Measurements from ENCODE around the gene SIGLEC9.
"Not testable (repeated sequence)": the region's sequence is repeated elsewhere in the genome, so short reads cannot be mapped to it uniquely, and the experiment has no call there.

Gene SIGLEC9

GRCh38 chr19:51123802-51124201, 904 bp upstream of the SIGLEC9 start:
- DNase-seq, result no peak

- no peak for DNase-seq
These were observed 490 bp upstream of the SIGLEC9 start for GRCh38 chr19:51124216-51124615.

- no peak for DNase-seq
These were observed 842 bp downstream of the SIGLEC9 start for GRCh38 chr19:51125421-51126075.

GRCh38 chr19:51127032-51127431, 2.3 kb downstream of the SIGLEC9 start:
- no peak for DNase-seq

- no peak for DNase-seq
These were observed 3.0 kb downstream of the SIGLEC9 start for GRCh38 chr19:51127755-51128154.

- no peak for DNase-seq
These were observed 3.5 kb downstream of the SIGLEC9 start for GRCh38 chr19:51128227-51128626.

GRCh38 chr19:51129716-51130115, 5.0 kb downstream of the SIGLEC9 start:
- no peak for DNase-seq

- peak in 5 of 6 experiments; percentile 12 to 52 (median 35) for DNase-seq
These were observed 7.3 kb downstream of the SIGLEC9 start for GRCh38 chr19:51131780-51132680.

- DNase-seq, result no peak
These were observed 10.3 kb downstream of the SIGLEC9 start for GRCh38 chr19:51135004-51135403.

GRCh38 chr19:51135986-51136762, 11.5 kb downstream of the SIGLEC9 start:
- no peak for DNase-seq

GRCh38 chr19:51136851-51137551, 12.3 kb downstream of the SIGLEC9 start:
- no peak for DNase-seq

- DNase-seq, result no peak
These were observed 13.2 kb downstream of the SIGLEC9 start for GRCh38 chr19:51137792-51138425.

- no peak for DNase-seq
These were observed 13.9 kb downstream of the SIGLEC9 start for GRCh38 chr19:51138549-51138979.

- no peak for DNase-seq
These were observed 14.8 kb downstream of the SIGLEC9 start for GRCh38 chr19:51139299-51140014.

GRCh38 chr19:51140441-51140840, 15.7 kb downstream of the SIGLEC9 start:
- DNase-seq, result no peak

- no peak for DNase-seq
These were observed 16.5 kb downstream of the SIGLEC9 start for GRCh38 chr19:51141181-51141580.

- DNase-seq, result no peak
These were observed 17.4 kb downstream of the SIGLEC9 start, which contains the start of gene SIGLEC7 for GRCh38 chr19:51142119-51142518. TSS of gene SIGLEC7 (plus strand) at chr19:51142301. CDS start at chr19:51142370, 69 bp downstream.

- DNase-seq, result not testable (repeated sequence)
These were observed 18.2 kb downstream of the SIGLEC9 start for GRCh38 chr19:51142809-51143475.

GRCh38 chr19:51143486-51143885, 18.8 kb downstream of the SIGLEC9 start:
- DNase-seq, result no peak

- DNase-seq, result no peak
These were observed 19.9 kb downstream of the SIGLEC9 start for GRCh38 chr19:51144482-51145045.

Measured in stimulated activated naive CD4-positive, alpha-beta T cell (primary cell).